GM11168 (cell line): ENCODE measurements around the gene C6orf62.
"Not testable (repeated sequence)": the region's sequence is repeated elsewhere in the genome, so short reads cannot be mapped to it uniquely, and the experiment has no call there.

Experiments used
- in situ Hi-C: fragments of 300-500 bp; cut with MboI; formaldehyde crosslinking; loops from one replicate; pipeline ENCODE4 v1.12.0; 2022; ENCODE audit warnings: low sequenced_read_pairs; ENCODE audit not compliant: unreplicated experiment

Gene C6orf62

GRCh38 chr6:24671077-24671476 is 47.9 kb downstream of the C6orf62 start:
- in situ Hi-C loops = not testable (repeated sequence)

- in situ Hi-C loops = not testable (repeated sequence)
Observed at GRCh38 chr6:24670492-24670891, 48.5 kb downstream of the C6orf62 start.

- in situ Hi-C loops = no loop called here
Observed at GRCh38 chr6:24668997-24669361, 50.0 kb downstream of the C6orf62 start.

GRCh38 chr6:24668066-24668996 is 50.6 kb downstream of the C6orf62 start:
- in situ Hi-C loops = not testable (repeated sequence)

- in situ Hi-C loops = no loop called here
Observed at GRCh38 chr6:24667378-24667803, 51.6 kb downstream of the C6orf62 start.

- in situ Hi-C loops = no loop called here
Observed at GRCh38 chr6:24666641-24667377, 52.1 kb downstream of the C6orf62 start, which contains the start of the genes ACOT13 and TDP2. ACOT13 (plus strand) TSS chr6:24667077; CDS start chr6:24667264, 187 bp downstream. TDP2 (minus strand) TSS chr6:24666899; CDS start chr6:24666862, 37 bp downstream.

GRCh38 chr6:24666097-24666640 is 52.8 kb downstream of the C6orf62 start:
- in situ Hi-C loops = no loop called here

- in situ Hi-C loops = no loop called here
Observed at GRCh38 chr6:24664046-24664987, 54.6 kb downstream of the C6orf62 start.

GRCh38 chr6:24663189-24663588 is 55.8 kb downstream of the C6orf62 start:
- in situ Hi-C loops = no loop called here

- in situ Hi-C loops = no loop called here
Observed at GRCh38 chr6:24662236-24662635, 56.7 kb downstream of the C6orf62 start.

- in situ Hi-C loops = not testable (repeated sequence)
Observed at GRCh38 chr6:24661759-24662158, 57.2 kb downstream of the C6orf62 start.

- in situ Hi-C loops = no loop called here
Observed at GRCh38 chr6:24660105-24660504, 58.8 kb downstream of the C6orf62 start.

- in situ Hi-C loops = no loop called here
Observed at GRCh38 chr6:24659561-24659960, 59.4 kb downstream of the C6orf62 start.

- in situ Hi-C loops = no loop called here
Observed at GRCh38 chr6:24658573-24659560, 60.1 kb downstream of the C6orf62 start.

GRCh38 chr6:24655215-24655614 is 63.7 kb downstream of the C6orf62 start:
- in situ Hi-C loops = no loop called here
